Choroid plexus epithelial cell (primary cell): Measurements from ENCODE around the gene VTI1A.

Experiments
- DNase-seq: peaks from one replicate; pipeline ENCODE4 v3.0.0-alpha.2; 2010; ENCODE audit warnings: low read depth
- H3K4me3 ChIP-seq: 2 replicates; pipeline ENCODE4 v1.5.1; 2011; ENCODE audit warnings: low read depth, mild to moderate bottlenecking, control low read depth, low read length, moderate library complexity
- TF ChIP-seq, protein P1 (sequence below): conservative IDR thresholded peaks from 2 replicates; pipeline ENCODE4 v1.5.1; 2011; ENCODE audit warnings: low read depth, mild to moderate bottlenecking, control low read depth, inconsistent platforms, low read length, moderate library complexity

The VTI1A gene

DNA sequence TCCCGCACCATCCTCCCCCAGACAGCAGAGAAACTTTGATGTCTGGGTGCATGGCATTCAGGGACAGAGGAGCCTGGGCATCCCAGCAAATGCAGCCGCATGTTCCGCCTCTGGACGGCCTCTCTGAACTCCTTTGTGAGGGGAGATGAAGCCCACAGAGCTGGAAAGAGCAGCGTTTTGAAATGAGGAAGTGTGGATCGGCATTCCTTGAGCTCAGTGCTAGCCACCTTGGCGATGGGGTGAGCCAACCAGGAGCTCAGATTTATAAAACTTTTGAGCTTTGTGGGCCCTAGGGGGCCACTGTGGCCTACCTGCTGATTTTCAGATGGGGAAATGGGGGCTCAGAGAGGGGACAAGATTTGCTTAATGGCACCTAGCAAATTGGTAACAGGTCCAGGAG, 376.6 kb downstream of the VTI1A start:
- no peak overlapping the region for H3K4me3 ChIP-seq
- TF ChIP-seq, protein P1, sequence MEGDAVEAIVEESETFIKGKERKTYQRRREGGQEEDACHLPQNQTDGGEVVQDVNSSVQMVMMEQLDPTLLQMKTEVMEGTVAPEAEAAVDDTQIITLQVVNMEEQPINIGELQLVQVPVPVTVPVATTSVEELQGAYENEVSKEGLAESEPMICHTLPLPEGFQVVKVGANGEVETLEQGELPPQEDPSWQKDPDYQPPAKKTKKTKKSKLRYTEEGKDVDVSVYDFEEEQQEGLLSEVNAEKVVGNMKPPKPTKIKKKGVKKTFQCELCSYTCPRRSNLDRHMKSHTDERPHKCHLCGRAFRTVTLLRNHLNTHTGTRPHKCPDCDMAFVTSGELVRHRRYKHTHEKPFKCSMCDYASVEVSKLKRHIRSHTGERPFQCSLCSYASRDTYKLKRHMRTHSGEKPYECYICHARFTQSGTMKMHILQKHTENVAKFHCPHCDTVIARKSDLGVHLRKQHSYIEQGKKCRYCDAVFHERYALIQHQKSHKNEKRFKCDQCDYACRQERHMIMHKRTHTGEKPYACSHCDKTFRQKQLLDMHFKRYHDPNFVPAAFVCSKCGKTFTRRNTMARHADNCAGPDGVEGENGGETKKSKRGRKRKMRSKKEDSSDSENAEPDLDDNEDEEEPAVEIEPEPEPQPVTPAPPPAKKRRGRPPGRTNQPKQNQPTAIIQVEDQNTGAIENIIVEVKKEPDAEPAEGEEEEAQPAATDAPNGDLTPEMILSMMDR = no peak
- DNase-seq = no peak

DNA sequence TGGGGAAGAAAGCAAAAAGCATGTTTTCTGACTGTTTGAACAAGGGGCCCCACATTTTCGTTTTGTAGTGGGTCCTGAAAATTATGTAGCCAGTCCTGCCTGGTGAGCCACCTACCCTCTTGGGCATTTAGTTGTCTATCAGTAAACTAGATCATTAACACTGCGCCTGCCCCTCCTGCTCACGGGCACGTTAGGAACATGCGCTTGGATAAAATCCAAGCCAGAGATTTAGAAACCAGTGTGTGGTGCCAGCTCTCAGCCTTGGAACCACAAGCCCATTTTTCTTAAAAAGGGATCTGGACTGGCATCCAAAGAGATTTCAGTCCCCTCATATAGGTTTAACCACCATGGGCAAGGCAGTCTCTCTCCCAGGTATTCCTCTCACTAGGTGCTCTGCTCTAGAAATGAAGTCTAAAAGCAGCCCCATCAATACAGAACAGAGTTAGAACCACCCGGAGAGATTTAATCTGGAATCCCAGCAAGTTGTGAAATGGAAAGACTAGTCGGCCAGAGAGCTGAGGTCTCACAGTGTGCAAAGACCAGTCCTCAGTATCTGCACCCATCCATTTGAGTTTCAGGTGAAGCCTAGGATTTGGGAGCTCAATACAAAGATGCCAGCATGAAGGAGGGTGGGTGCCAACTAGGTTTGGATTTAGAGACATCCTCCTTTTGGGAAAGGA, 379.1 kb downstream of the VTI1A start:
- H3K4me3 ChIP-seq = no peak overlapping the region
- no peak for DNase-seq
- TF ChIP-seq, protein P1 = no peak

DNA sequence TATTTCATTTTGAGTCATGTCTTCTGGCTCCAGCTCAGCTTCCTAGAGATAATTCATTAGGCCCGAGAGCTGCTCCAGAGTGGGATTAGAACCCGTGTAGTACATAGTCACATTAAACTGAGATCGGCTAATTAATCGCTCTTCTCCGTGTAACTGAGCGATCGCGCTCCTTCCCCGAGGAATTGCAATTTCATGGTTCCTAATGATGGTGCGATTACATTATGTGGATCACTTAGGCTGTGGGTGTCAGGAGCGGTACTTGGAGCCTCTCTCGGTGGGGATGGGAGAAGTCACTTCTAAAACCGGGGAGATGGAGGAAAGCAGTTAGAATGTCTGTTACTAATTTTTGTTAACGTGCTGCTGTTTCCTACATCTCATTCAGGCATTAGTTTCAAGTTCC, 380.1 kb downstream of the VTI1A start:
- H3K4me3 ChIP-seq = no peak overlapping the region
- TF ChIP-seq, protein P1 = no peak
- DNase-seq = no peak

DNA sequence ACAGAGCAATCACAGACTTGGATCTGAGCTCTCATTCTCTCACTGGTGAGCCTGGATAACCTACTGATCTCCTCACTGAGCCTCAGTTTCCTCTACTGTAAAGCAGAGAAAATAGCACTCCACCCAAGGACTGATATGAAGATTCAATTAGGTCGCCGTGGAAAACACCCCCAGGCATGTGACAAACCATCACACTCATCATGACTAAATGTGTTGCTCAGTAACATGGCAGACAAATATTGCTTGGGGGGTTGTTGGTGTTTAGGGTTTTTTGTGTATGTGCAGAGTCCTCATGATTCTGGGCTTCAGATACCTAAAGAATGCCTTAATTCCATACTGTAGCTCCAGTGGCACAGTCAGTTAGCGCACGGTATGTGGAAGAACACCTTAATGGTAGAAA, 380.9 kb downstream of the VTI1A start:
- TF ChIP-seq, protein P1 = no peak
- no peak for DNase-seq
- H3K4me3 ChIP-seq = no peak overlapping the region

DNA sequence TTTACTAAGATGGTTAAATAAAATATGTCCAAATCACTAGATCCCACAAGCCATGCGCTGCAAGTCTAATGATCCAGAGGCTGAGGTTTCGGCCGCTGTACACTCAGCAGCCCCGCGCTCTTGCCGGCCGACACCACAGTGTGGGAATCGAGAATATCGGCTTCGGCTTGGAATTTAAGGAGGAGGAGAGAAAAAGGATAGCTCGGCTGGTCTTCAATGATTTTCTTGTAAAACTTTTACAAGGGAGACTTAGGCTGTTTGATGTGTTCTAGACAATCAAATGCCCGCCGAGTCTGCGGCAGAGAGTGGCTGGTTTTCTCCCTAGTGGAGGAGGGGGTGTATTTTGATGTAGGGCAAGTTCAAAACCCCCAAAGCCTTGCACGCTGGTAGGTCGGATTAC, 384.8 kb downstream of the VTI1A start:
- TF ChIP-seq, protein P1 = no peak
- H3K4me3 ChIP-seq = no peak overlapping the region
- DNase-seq = no peak

DNA sequence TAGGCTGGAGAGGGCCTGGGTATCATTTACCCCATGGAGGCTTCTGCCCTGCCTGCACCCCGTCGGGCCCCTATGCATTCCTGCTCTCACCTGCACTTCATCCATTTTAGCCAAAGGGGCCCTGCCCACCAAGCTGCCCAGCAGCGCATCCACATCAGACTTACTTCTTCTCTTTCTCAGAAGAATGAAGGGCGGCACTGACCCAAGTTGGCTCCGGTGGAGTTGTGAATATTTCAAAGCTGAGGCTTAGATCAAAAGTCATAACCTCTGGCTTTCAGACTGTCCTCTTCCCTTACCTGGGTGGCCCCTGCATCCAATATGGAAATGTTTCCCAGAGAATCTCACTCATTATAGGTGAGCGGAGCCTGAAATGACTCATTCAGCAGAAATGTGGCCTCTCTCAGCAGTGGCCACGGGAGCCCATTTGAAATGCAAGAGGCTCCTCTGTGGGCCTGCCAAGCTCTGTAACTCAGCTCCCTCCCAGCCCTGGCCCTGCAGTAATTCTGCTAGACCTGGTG, 385.4 kb downstream of the VTI1A start:
- peak; percentile 63 for DNase-seq
- TF ChIP-seq, protein P1 = no peak
- no peak overlapping the region for H3K4me3 ChIP-seq

DNA sequence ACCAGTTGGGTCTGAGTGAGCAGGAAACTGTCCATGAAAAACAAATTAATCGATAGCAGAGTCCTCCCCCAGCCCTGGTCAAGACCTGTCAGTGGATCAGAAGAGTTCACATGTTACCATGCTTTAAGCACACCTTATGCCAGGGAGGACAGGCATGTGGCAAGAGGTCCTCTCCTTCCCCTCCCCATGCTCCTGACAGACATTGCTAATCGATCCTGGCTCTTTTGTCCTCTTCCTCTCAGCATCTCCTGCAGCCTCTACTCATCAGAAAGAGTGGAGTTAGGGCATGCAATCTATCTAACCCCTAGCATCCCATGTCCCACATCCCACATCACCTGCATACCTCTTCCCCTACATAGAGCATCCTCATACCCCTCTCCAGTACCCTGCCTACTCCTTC, 385.9 kb downstream of the VTI1A start:
- TF ChIP-seq, protein P1 = no peak
- no peak overlapping the region for H3K4me3 ChIP-seq
- DNase-seq = no peak
